Measurements from ENCODE around the gene TASL.

GRCh38 chrX:30612250-30612655, 34.7 kb upstream of the TASL start:
- TF ChIP-seq CTCF (IDR thresholded peaks at IDR 0.05 in 2 of 3, conservative IDR thresholded peaks at IDR 0.05 in 1 of 3; ENCODE audit: insufficient read depth in 2 of 3, low read depth in 1 of 3, low read length in 3 of 3) (no peak), GATA2 (CRISPR knock-in tag; IDR thresholded peaks at IDR 0.05) (no peak), ZNF830 (CRISPR knock-in tag; IDR thresholded peaks at IDR 0.05) (no peak), RAD21 (CRISPR knock-in tag; conservative IDR thresholded peaks at IDR 0.05 in 1 of 2, IDR thresholded peaks at IDR 0.05 in 1 of 2) (no peak), ZNF282 (CRISPR knock-in tag; IDR thresholded peaks at IDR 0.05) (no peak), MAFK (IDR thresholded peaks at IDR 0.05; ENCODE audit: low read length) (no peak), KLF13 (tag; IDR thresholded peaks at IDR 0.05; ENCODE audit: borderline replicate concordance, low read depth) (no peak), SOX6 (IDR thresholded peaks at IDR 0.05) (no peak), ZNF24 (IDR thresholded peaks at IDR 0.05) (no peak), NFYB (IDR thresholded peaks at IDR 0.05; ENCODE audit: extremely low read depth, insufficient read length) (no peak), EP300 (IDR thresholded peaks at IDR 0.05; ENCODE audit: low read length) (no peak), ZNF384 (IDR thresholded peaks at IDR 0.05; ENCODE audit: low read depth, low read length) (no peak), ZBTB34 (CRISPR knock-in tag; IDR thresholded peaks at IDR 0.05) (no peak), CREB5 (CRISPR knock-in tag; IDR thresholded peaks at IDR 0.05) (no peak)

Data from K562 (cell line).